Osteocyte (in vitro differentiated cells): ENCODE measurements around the gene BCL2. TPM values are rescaled to one million over a fixed set of nuclear protein-coding genes. Genes with fewer than 3 reads are reported as not detected.

Experiments used
- DNase-seq: peaks from one replicate; pipeline ENCODE4 v3.0.0; 2021; ENCODE audit warnings: mixed read lengths; ENCODE audit not compliant: unreplicated experiment; ENCODE audit errors: extremely low spot score
- H3K27ac Mint-ChIP-seq: one replicate; pipeline ENCODE4 v1.8.0; 2021; ENCODE audit warnings: mild to moderate bottlenecking, mixed read lengths; ENCODE audit not compliant: unreplicated experiment
- H3K27me3 Mint-ChIP-seq: one replicate; pipeline ENCODE4 v1.8.0; 2021; ENCODE audit warnings: mixed read lengths; ENCODE audit not compliant: unreplicated experiment
- H3K36me3 Mint-ChIP-seq: one replicate; pipeline ENCODE4 v1.8.0; 2021; ENCODE audit warnings: mixed read lengths; ENCODE audit not compliant: unreplicated experiment
- H3K4me1 Mint-ChIP-seq: one replicate; pipeline ENCODE4 v1.8.0; 2021; ENCODE audit warnings: mixed read lengths; ENCODE audit not compliant: unreplicated experiment
- H3K4me3 Mint-ChIP-seq: one replicate; pipeline ENCODE4 v1.8.0; 2021; ENCODE audit warnings: mild to moderate bottlenecking, moderate library complexity, mixed read lengths; ENCODE audit not compliant: unreplicated experiment
- H3K9me3 Mint-ChIP-seq: one replicate; pipeline ENCODE4 v1.8.0; 2021; ENCODE audit warnings: mixed read lengths; ENCODE audit not compliant: unreplicated experiment
- total RNA-seq: library from RNA; stranded (reverse); gene quantifications from 2 replicates; pipeline ENCODE4 v1.2.1, GENCODE V29; 2021
- TF ChIP-seq, protein P1 (sequence below): fragments of 200-600 bp; sonication (generic); IDR thresholded peaks from 2 replicates; pipeline ENCODE4 v1.5.0; 2021; ENCODE audit warnings: antibody characterized with exemption, mild to moderate bottlenecking, moderate library complexity

The BCL2 gene
- total RNA-seq, 1 donor from 2014 or later = 3.2 TPM

DNA sequence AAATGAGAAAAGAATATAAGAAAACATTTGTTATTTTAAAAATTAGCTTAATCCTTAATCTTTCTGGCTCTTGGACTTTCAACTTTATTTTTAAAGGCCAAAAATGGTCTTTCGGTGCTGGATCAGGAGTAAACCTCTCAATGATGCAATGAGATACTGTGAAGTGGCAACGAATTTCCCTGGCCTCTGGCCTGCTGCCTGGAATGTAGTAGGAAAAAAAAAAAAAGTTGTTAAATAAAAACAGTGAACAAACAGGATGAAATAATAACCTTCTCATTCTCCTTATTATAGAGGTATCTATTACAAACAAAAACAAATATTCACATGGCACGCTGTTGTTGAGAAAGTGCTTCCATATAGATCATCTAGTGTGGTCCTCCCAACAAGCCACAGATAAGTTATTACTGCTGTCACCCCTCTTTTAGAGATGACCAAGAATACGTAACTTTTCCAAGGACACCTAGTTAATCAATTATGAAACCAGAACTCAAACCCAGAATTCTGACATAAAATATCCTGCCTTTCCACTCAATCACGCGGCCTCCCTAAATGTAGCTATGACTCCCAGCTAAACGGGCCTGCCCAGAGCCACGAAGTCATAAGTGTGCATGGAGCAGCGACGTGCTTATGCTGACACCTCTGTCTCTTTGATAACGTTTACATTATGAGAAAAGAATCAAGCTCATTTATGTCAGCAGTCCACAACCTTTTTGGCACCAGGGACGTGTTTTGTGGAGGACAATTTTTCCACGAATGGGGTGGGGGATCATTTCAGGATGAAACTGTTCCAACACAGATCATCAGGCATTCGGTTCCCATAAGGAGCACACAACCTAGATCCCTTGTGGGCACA, 170.9 kb downstream of the BCL2 start:
- TF ChIP-seq, protein P1, sequence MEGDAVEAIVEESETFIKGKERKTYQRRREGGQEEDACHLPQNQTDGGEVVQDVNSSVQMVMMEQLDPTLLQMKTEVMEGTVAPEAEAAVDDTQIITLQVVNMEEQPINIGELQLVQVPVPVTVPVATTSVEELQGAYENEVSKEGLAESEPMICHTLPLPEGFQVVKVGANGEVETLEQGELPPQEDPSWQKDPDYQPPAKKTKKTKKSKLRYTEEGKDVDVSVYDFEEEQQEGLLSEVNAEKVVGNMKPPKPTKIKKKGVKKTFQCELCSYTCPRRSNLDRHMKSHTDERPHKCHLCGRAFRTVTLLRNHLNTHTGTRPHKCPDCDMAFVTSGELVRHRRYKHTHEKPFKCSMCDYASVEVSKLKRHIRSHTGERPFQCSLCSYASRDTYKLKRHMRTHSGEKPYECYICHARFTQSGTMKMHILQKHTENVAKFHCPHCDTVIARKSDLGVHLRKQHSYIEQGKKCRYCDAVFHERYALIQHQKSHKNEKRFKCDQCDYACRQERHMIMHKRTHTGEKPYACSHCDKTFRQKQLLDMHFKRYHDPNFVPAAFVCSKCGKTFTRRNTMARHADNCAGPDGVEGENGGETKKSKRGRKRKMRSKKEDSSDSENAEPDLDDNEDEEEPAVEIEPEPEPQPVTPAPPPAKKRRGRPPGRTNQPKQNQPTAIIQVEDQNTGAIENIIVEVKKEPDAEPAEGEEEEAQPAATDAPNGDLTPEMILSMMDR = no peak
- Mint-ChIP-seq H3K27me3 (no peaks in the 10 kb centered on the region), H3K4me1 (peaks cover 29% of the 10 kb centered on the region), H3K9me3 (no peaks in the 10 kb centered on the region), H3K27ac (peak overlapping the region; percentile 63), H3K4me3 (no peak overlapping the region), H3K36me3 (no peaks in the 10 kb centered on the region)
- no peak for DNase-seq

DNA sequence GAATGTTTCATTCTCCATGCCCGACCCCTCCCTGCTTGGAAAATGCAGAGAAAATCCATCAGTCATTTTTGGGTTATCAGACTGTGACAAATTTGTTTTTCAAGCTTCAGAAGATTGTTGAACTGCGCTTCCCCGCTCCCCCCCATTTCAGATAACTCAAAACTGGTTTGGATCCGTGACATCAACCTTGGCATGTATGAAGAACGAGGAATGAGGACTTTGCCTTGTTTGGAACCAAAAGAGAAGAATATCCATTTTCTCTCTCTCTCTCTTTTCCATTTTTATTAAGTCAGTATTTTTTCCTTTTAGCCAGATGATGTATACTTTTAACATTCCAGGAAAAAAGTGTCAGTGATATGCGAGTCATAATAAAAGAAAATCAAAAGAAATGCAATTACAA, 171.6 kb downstream of the BCL2 start:
- H3K9me3 Mint-ChIP-seq = no peaks in the 10 kb centered on the region
- no peak overlapping the region for H3K4me3 Mint-ChIP-seq
- no peaks in the 10 kb centered on the region for H3K27me3 Mint-ChIP-seq
- TF ChIP-seq, protein P1 = no peak
- DNase-seq = no peak
- no peaks in the 10 kb centered on the region for H3K36me3 Mint-ChIP-seq
- peak overlapping the region; percentile 63 for H3K27ac Mint-ChIP-seq
- H3K4me1 Mint-ChIP-seq = peaks cover 35% of the 10 kb centered on the region

DNA sequence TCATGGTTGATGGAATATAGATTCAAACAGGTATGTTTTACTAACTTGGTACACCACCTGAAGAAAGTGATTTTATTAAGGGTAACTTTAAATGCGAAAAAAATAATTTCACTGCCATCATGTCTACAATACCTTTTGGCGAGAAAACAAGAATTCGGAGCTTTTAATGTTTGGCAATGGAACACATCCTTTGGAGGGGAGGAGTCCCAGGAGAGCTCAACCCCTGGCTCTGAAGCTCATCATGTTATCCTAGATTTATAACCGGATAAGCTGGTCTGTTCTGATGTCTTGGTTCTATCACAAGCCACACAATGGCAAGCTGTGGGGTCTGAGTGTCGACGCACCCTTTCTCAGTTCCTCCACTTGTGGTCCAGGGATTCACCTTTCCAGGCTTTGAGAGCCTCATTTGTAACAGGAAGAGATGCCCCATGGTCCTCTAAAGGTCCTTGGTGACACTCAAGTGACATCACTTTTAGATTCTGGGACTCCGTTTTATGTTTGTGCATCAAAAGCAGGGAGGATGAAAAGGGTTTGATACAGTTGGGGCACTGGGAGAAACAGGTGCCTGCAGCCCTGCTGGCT, 172.7 kb downstream of the BCL2 start:
- TF ChIP-seq, protein P1 = no peak
- Mint-ChIP-seq H3K27me3 (no peaks in the 10 kb centered on the region), H3K4me1 (peaks cover 37% of the 10 kb centered on the region), H3K4me3 (no peak overlapping the region), H3K9me3 (no peaks in the 10 kb centered on the region), H3K27ac (no peak overlapping the region), H3K36me3 (no peaks in the 10 kb centered on the region)
- DNase-seq = no peak

DNA sequence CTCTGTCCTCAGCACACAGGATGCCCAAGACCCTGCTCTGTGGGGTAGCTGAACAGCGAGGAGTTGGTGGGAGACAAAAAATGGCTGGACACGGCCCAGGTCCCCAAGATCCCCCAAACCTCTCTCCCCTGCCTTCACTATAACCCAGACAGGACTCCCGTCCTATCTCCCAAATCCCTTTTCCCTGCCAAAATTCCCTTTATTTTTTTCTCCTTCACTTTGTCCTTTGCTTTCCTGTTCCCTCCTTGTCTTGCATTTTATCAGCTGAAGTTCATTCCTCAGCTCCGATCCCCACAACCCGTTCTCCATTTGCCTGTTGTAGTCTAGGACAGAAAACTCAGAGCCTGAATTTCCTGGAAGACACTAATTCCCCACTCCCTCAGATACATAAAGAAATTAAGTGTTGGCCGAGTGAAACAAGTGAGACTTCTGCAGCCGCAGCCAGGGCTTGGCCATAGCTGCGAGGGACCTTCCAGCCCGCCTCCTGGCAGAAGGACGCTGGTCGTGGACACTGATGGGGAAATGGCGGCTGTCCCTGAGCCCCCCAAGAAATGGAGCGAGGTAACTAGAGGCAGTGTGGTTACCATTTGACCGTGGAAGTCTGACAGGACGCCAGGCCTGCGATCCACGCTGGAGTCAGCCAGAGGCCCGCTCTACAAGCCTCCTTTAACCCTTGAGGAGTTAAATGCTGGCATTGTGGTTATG, 173.6 kb downstream of the BCL2 start:
- TF ChIP-seq, protein P1 = no peak
- H3K27ac Mint-ChIP-seq = no peak overlapping the region
- no peaks in the 10 kb centered on the region for H3K36me3 Mint-ChIP-seq
- peaks cover 37% of the 10 kb centered on the region for H3K4me1 Mint-ChIP-seq
- H3K9me3 Mint-ChIP-seq = no peaks in the 10 kb centered on the region
- no peak for DNase-seq
- H3K4me3 Mint-ChIP-seq = no peak overlapping the region
- H3K27me3 Mint-ChIP-seq = no peaks in the 10 kb centered on the region
